ENCODE results near the gene PACSIN3. TPM values are rescaled to one million over a fixed set of nuclear protein-coding genes. Genes with fewer than 3 reads are reported as not detected.
A peak's percentile ranks its signal among the peaks of the same experiment; 100 is the strongest.

Gene PACSIN3
- total RNA-seq, 1 donor from 2014 or later, result 56.4 TPM

DNA sequence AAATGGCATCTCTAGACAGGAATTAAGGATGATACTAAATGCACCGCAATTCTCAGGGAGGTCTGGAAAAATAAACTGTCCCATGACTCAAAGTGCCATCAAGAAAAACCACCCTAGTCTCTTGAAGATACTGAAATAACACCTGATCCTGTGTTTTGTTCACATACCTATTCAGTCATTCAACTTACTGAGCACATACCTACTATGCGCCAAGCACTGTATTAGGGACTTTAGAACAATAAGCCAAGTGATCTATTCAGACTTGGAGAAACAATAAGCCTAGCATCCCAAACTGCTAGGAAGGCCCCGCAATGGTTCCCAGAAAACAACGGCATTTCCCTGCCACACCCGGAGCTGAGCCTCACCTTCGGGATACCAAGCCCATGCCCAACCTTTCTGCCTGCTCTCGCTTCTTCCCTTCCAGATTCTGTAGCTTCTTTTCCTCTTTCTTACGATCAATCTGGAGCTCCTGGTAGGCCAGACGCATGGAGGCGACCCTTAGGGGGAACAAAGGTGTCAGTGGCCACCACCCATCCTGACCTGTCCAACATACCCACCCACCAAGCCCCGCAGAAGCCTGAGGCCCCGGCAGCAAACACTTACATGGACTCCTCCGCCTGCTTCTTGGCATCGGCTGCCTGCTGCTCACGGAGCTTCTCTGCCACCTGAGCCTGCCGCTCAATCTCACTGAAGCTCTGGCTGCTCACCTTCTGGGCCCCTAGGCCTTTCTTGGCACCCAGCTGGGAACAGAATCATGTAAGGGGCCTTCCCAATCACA lies 15.0 kb downstream of the PACSIN3 start:
- H3K4me3 Mint-ChIP-seq, result peak overlapping the region; percentile 78
- H3K36me3 Mint-ChIP-seq (ENCODE audit: low read depth), result peaks cover 3% of the 10 kb centered on the region
- TF ChIP-seq, protein P1, sequence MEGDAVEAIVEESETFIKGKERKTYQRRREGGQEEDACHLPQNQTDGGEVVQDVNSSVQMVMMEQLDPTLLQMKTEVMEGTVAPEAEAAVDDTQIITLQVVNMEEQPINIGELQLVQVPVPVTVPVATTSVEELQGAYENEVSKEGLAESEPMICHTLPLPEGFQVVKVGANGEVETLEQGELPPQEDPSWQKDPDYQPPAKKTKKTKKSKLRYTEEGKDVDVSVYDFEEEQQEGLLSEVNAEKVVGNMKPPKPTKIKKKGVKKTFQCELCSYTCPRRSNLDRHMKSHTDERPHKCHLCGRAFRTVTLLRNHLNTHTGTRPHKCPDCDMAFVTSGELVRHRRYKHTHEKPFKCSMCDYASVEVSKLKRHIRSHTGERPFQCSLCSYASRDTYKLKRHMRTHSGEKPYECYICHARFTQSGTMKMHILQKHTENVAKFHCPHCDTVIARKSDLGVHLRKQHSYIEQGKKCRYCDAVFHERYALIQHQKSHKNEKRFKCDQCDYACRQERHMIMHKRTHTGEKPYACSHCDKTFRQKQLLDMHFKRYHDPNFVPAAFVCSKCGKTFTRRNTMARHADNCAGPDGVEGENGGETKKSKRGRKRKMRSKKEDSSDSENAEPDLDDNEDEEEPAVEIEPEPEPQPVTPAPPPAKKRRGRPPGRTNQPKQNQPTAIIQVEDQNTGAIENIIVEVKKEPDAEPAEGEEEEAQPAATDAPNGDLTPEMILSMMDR (conservative IDR thresholded peaks at IDR 0.05), result no peak
- no peaks in the 10 kb centered on the region for H3K27me3 Mint-ChIP-seq (ENCODE audit: low read depth)
- peak overlapping the region; percentile 57 for H3K27ac Mint-ChIP-seq (ENCODE audit: unreplicated experiment)
- no peaks in the 10 kb centered on the region for H3K9me3 Mint-ChIP-seq
- no peak for DNase-seq (ENCODE audit: low read depth, low spot score)
- H3K4me1 Mint-ChIP-seq, result peaks cover 13% of the 10 kb centered on the region

DNA sequence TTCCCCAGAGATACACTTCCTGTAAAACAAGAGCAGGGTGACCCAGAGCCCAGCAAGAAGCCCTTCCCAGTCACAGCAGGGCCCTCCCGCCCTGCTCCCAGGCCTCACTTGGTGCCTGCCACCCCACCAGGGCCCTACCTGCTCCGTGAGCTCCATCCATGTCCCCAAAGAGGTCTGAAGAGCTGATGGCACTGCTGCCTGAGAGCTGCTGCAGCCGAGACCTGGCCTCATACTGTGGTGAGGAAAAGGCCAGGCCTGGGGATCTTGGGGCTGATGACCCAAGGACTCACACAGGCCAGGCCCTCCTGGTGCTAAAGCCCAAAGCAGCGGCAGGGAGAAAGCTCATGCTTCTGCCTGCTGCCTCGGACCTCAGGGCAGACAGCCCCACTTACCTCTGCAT lies 19.9 kb downstream of the PACSIN3 start:
- H3K36me3 Mint-ChIP-seq (ENCODE audit: low read depth), result no peaks in the 10 kb centered on the region
- no peaks in the 10 kb centered on the region for H3K4me1 Mint-ChIP-seq
- H3K9me3 Mint-ChIP-seq, result no peaks in the 10 kb centered on the region
- TF ChIP-seq, protein P1 (conservative IDR thresholded peaks at IDR 0.05), result no peak
- no peak for DNase-seq (ENCODE audit: low read depth, low spot score)
- peak overlapping the region; percentile 27 for H3K27ac Mint-ChIP-seq (ENCODE audit: unreplicated experiment)
- H3K27me3 Mint-ChIP-seq (ENCODE audit: low read depth), result peaks cover 3% of the 10 kb centered on the region
- no peak overlapping the region for H3K4me3 Mint-ChIP-seq

DNA sequence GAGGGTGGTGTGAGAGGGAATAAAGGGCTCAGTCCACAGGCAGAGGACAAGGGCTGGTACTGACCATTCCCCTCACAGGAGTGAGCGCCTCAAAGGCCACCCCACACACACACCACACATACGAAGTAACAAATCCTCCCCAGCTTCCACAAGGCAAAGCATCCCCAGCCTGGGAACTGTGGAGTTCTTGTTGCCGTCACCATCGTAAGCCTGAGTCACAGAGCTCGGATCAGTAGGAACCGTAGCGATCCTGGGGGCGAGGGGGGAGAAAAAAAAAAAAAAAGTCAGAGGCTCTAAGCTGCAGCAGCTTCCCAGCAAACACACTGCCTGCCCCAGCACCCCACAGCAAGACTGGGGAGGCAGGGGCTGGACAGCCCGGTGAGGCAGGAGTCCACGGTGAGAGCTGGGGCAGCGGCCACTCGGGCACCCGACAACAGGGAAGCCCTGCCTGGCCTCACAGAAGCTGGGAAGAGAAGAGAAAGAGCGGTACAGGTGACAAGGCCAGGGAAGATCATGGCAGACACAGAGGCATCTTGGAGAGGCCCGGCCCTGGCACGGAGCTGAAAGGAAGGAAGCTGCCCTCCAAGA lies 20.9 kb downstream of the PACSIN3 start:
- Mint-ChIP-seq H3K4me1 (no peaks in the 10 kb centered on the region), H3K27me3 (ENCODE audit: low read depth) (peaks cover 6% of the 10 kb centered on the region), H3K36me3 (ENCODE audit: low read depth) (no peaks in the 10 kb centered on the region), H3K4me3 (peak overlapping the region; percentile 34), H3K9me3 (no peaks in the 10 kb centered on the region), H3K27ac (ENCODE audit: unreplicated experiment) (no peak overlapping the region)
- no peak for DNase-seq (ENCODE audit: low read depth, low spot score)
- TF ChIP-seq, protein P1 (conservative IDR thresholded peaks at IDR 0.05), result no peak

DNA sequence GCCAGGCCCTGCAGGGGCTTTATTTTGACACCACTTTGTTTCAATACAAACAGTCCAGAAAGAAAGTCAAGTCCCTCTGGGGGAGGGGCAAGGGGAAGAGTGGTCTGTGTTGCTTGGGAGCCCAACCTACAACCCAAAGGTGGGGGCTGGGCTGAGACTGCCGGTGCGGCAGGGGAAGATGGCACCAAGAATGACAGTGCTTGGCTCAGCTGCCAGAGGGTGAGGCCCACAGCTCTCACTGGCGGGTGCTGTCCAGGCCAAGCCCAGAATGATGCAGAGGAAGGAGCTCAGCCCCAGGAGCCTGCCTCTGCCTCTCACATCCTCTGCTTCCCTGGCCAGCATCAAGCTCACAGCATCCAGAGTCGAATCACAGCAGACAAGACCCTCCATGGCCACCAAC lies 21.9 kb downstream of the PACSIN3 start:
- no peaks in the 10 kb centered on the region for H3K4me1 Mint-ChIP-seq
- peak overlapping the region; percentile 23 for H3K4me3 Mint-ChIP-seq
- DNase-seq (ENCODE audit: low read depth, low spot score), result no peak
- TF ChIP-seq, protein P1 (conservative IDR thresholded peaks at IDR 0.05), result no peak
- no peak overlapping the region for H3K27ac Mint-ChIP-seq (ENCODE audit: unreplicated experiment)
- peaks cover 6% of the 10 kb centered on the region for H3K27me3 Mint-ChIP-seq (ENCODE audit: low read depth)
- no peaks in the 10 kb centered on the region for H3K9me3 Mint-ChIP-seq
- H3K36me3 Mint-ChIP-seq (ENCODE audit: low read depth), result no peaks in the 10 kb centered on the region

DNA sequence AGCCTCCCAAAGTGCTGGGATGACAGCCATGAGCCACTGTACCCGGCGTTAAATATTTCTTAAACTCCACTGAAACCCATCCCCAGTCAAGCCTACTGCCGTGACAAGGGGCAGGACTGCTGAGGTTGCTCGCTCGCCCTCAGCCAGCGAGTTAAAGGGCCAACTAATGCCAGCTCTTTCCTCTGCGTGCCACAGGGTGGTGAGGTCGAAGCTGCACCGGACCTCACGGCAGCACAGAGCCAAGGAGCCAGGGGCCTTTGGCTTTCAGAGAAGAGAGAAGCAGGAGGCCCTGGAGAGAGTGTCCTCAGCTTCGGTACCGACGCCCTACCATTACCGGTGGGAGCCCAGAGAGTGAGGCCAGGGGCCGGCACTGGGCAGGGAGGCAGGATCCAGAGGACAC lies 22.3 kb downstream of the PACSIN3 start:
- TF ChIP-seq, protein P1 (conservative IDR thresholded peaks at IDR 0.05), result no peak
- H3K4me3 Mint-ChIP-seq, result peak overlapping the region; percentile 23
- H3K4me1 Mint-ChIP-seq, result no peaks in the 10 kb centered on the region
- no peaks in the 10 kb centered on the region for H3K36me3 Mint-ChIP-seq (ENCODE audit: low read depth)
- no peaks in the 10 kb centered on the region for H3K9me3 Mint-ChIP-seq
- no peak overlapping the region for H3K27ac Mint-ChIP-seq (ENCODE audit: unreplicated experiment)
- H3K27me3 Mint-ChIP-seq (ENCODE audit: low read depth), result peaks cover 6% of the 10 kb centered on the region
- no peak for DNase-seq (ENCODE audit: low read depth, low spot score)

Measured in neural crest cell (in vitro differentiated cells).